GM23338 (cell line): ENCODE results near the gene TMEM132D. TPM values are rescaled to one million over a fixed set of nuclear protein-coding genes. Genes with fewer than 3 reads are reported as not detected.

Source experiments
- ATAC-seq: fragments of 200-7000 bp; cut with Tn5 transposase; 3 replicates; pipeline ENCODE4 v1.9.1; 2020
- DNase-seq: peaks from one replicate; pipeline ENCODE4 v3.0.0-alpha.2; 2015; ENCODE audit warnings: low spot score
- H2AFZ ChIP-seq: fragments of 200-600 bp; sonication (generic); 2 replicates; pipeline ENCODE4 v1.8.0; 2016; ENCODE audit warnings: antibody characterized with exemption, mild to moderate bottlenecking, moderate library complexity
- H3F3A ChIP-seq: fragments of 200-600 bp; sonication (generic); replicated peaks from 2 replicates; pipeline ENCODE4 v1.8.0; 2017; ENCODE audit warnings: antibody characterized with exemption, mixed run types, low read depth
- H3K27ac ChIP-seq: fragments of 200-600 bp; sonication (generic); 2 replicates; pipeline ENCODE4 v1.6.1; 2016; ENCODE audit warnings: low read depth
- H3K27me3 ChIP-seq: fragments of 200-600 bp; sonication (generic); 2 replicates; pipeline ENCODE4 v1.8.0; 2016; ENCODE audit warnings: mild to moderate bottlenecking, mixed run types, moderate library complexity; ENCODE audit not compliant: insufficient read depth
- H3K36me3 ChIP-seq: fragments of 200-600 bp; sonication (generic); 2 replicates; pipeline ENCODE4 v1.8.0; 2016; ENCODE audit warnings: mild to moderate bottlenecking; ENCODE audit not compliant: insufficient read depth
- H3K4me1 ChIP-seq: fragments of 200-600 bp; sonication (generic); 2 replicates; pipeline ENCODE4 v1.8.0; 2016; ENCODE audit warnings: mild to moderate bottlenecking, moderate library complexity; ENCODE audit not compliant: insufficient read depth
- H3K4me2 ChIP-seq: fragments of 200-600 bp; sonication (generic); 2 replicates; pipeline ENCODE4 v1.7.1; 2017; ENCODE audit warnings: mixed run types
- H3K4me3 ChIP-seq: fragments of 200-600 bp; sonication (generic); 2 replicates; pipeline ENCODE4 v1.6.1; 2016; ENCODE audit warnings: mixed run types
- H3K79me2 ChIP-seq: fragments of 200-600 bp; sonication (generic); replicated peaks from 2 replicates; pipeline ENCODE4 v1.8.0; 2017; ENCODE audit warnings: mild to moderate bottlenecking; ENCODE audit not compliant: insufficient read depth
- H3K9me2 ChIP-seq: fragments of 200-600 bp; sonication (generic); 2 replicates; pipeline ENCODE4 v1.8.0; 2017; ENCODE audit not compliant: insufficient read depth
- H4K20me1 ChIP-seq: fragments of 200-600 bp; sonication (generic); replicated peaks from 2 replicates; pipeline ENCODE4 v1.8.0; 2017; ENCODE audit warnings: mild to moderate bottlenecking; ENCODE audit not compliant: insufficient read depth
- H3K27ac Mint-ChIP-seq: 2 replicates; pipeline ENCODE4 v1.8.0; 2020; ENCODE audit warnings: inconsistent platforms, mild to moderate bottlenecking, moderate library complexity, mixed read lengths
- H3K27me3 Mint-ChIP-seq: 3 replicates; pipeline ENCODE4 v1.8.0; 2022; ENCODE audit warnings: low read depth, mild to moderate bottlenecking, moderate library complexity, mixed read lengths, inconsistent platforms; ENCODE audit not compliant: insufficient read depth, poor library complexity
- H3K36me3 Mint-ChIP-seq: 3 replicates; pipeline ENCODE4 v1.8.0; 2021; ENCODE audit warnings: low read depth, mild to moderate bottlenecking, inconsistent platforms, moderate library complexity, mixed read lengths
- H3K4me1 Mint-ChIP-seq: 3 replicates; pipeline ENCODE4 v1.8.0; 2020; ENCODE audit warnings: mild to moderate bottlenecking, inconsistent platforms, mixed read lengths
- H3K4me3 Mint-ChIP-seq: 3 replicates; pipeline ENCODE4 v1.8.0; 2021; ENCODE audit warnings: moderate library complexity, mild to moderate bottlenecking, inconsistent platforms, mixed read lengths
- H3K9me3 Mint-ChIP-seq: 3 replicates; pipeline ENCODE4 v1.8.0; 2020; ENCODE audit warnings: moderate library complexity, mild to moderate bottlenecking, inconsistent platforms, mixed read lengths
- CREB1 ChIP-seq: fragments of 250-450 bp; sonication (Bioruptor Pico); IDR thresholded peaks from 2 replicates; pipeline ENCODE4 v1.5.0; 2020; ENCODE audit warnings: low read depth, mild to moderate bottlenecking, moderate library complexity
- EZH2 ChIP-seq: fragments of 200-600 bp; sonication (generic); IDR thresholded peaks from one replicate; pipeline ENCODE4 v1.8.0; 2017; ENCODE audit warnings: antibody characterized with exemption, mild to moderate bottlenecking, low read depth; ENCODE audit not compliant: unreplicated experiment
- EZH2phosphoT487 ChIP-seq: fragments of 200-600 bp; sonication (generic); IDR thresholded peaks from one replicate; pipeline ENCODE4 v1.8.1; 2018; ENCODE audit warnings: antibody characterized with exemption; ENCODE audit not compliant: unreplicated experiment
- JUNB ChIP-seq: IDR thresholded peaks from one replicate; pipeline ENCODE4 v1.6.1; 2016; ENCODE audit warnings: antibody characterized with exemption; ENCODE audit not compliant: unreplicated experiment
- NANOG ChIP-seq: IDR thresholded peaks from 2 replicates; pipeline ENCODE4 v1.6.1; 2016; ENCODE audit warnings: antibody characterized with exemption, borderline replicate concordance
- POLR2AphosphoS5 ChIP-seq: IDR thresholded peaks from 2 replicates; pipeline ENCODE4 v1.6.1; 2016; ENCODE audit warnings: antibody characterized with exemption, low read depth
- STAT1 ChIP-seq: IDR thresholded peaks from one replicate; pipeline ENCODE4 v1.6.1; 2016; ENCODE audit warnings: antibody characterized with exemption; ENCODE audit not compliant: unreplicated experiment
- ZNF114 ChIP-seq: fragments of 250-450 bp; sonication (Bioruptor Pico); IDR thresholded peaks from 2 replicates; pipeline ENCODE4 v1.5.0; 2020; ENCODE audit warnings: mild to moderate bottlenecking, moderate library complexity
- ZNF331 ChIP-seq: fragments of 250-450 bp; sonication (Bioruptor Pico); IDR thresholded peaks from 2 replicates; pipeline ENCODE4 v1.5.0; 2020; ENCODE audit warnings: low read depth, mild to moderate bottlenecking, moderate library complexity
- polyA plus RNA-seq: library from polyadenylated mRNA; unstranded; fragments of >200 nt; fragmentation: Nextera tagmentation; extraction: Ambion mirVana; gene quantifications from 2 replicates; pipeline ENCODE4 v1.2.1, GENCODE V29; 2016
- total RNA-seq: library from RNA; depleted of rRNA; stranded (reverse); fragments of >200 nt; shearing (Covaris generic); gene quantifications from 2 replicates; pipeline ENCODE4 v1.2.3, GENCODE V29; 2014
- TF ChIP-seq, protein P1 (sequence below): IDR thresholded peaks from 2 replicates; pipeline ENCODE4 v1.6.1; 2016; ENCODE audit warnings: antibody characterized with exemption
- TF ChIP-seq, protein P2 (sequence below): fragments of 250-450 bp; sonication (Bioruptor Pico); IDR thresholded peaks from 2 replicates; pipeline ENCODE4 v1.5.0; 2020; ENCODE audit warnings: mild to moderate bottlenecking, moderate library complexity

Gene TMEM132D
- total and polyA plus RNA-seq, 2 experiments from 2014 or later: 0.44 to 5.3 TPM

DNA sequence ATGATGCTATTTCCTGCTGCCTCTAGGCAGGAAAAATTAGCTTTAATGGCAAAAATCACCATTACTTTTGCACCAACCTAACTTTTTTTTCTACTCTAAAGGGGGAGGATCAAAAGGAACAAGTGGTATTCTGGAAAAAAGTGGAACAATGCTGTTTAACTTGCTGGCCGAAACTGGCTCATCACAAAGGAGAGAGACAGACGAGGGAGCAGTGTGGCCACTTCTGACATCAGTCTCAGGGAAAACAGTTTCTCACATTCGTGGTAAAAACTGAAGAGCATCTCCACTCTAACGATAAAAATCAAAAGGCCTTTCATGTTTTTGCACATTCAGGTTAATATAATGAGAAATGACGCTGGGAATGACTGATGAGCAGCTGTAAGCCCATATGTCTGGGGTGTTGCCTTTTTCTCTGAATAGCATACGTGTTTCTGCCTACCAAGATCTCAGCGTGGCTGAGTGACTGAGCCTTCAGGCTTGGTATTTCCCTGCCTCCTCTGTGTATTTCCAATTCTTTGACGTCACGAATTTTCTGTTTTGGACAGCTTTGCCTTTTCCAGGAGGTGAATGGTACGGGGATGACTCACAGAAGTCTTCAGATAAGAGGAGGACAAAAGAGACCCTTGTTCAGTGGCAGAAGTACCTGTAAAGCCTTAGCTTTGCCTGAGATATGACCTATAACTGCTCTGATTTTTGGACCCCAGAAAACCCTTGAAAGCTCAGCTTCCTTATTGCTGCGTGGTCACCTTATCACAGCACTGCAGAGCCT lies 691.8 kb downstream of the TMEM132D start:
- no peaks in the 10 kb centered on the region for H3F3A ChIP-seq
- Mint-ChIP-seq H3K9me3 (peaks cover 99% of the 10 kb centered on the region), H3K27ac (no peak overlapping the region), H3K4me1 (no peaks in the 10 kb centered on the region), H3K4me3 (no peak overlapping the region), H3K36me3 (peaks cover 64% of the 10 kb centered on the region), H3K27me3 (peaks cover 5% of the 10 kb centered on the region)
- H3K36me3 ChIP-seq: no peaks in the 10 kb centered on the region; the same call in 1 of the 2 replicates
- no peaks in the 10 kb centered on the region for H3K79me2 ChIP-seq
- no peak for TF ChIP-seq EZH2phosphoT487
- no peak for TF ChIP-seq POLR2AphosphoS5
- no peak for TF ChIP-seq EZH2
- no peak for TF ChIP-seq STAT1
- TF ChIP-seq, protein P1, sequence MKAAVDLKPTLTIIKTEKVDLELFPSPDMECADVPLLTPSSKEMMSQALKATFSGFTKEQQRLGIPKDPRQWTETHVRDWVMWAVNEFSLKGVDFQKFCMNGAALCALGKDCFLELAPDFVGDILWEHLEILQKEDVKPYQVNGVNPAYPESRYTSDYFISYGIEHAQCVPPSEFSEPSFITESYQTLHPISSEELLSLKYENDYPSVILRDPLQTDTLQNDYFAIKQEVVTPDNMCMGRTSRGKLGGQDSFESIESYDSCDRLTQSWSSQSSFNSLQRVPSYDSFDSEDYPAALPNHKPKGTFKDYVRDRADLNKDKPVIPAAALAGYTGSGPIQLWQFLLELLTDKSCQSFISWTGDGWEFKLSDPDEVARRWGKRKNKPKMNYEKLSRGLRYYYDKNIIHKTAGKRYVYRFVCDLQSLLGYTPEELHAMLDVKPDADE: no peak
- TF ChIP-seq ZNF114 (CRISPR knock-in tag): no peak
- TF ChIP-seq JUNB: no peak
- no peak for TF ChIP-seq CREB1
- no peak overlapping the region for H3K27ac ChIP-seq
- no peaks in the 10 kb centered on the region for H4K20me1 ChIP-seq
- H2AFZ ChIP-seq: no peak overlapping the region
- H3K9me2 ChIP-seq: no peaks in the 10 kb centered on the region
- H3K4me3 ChIP-seq: no peak overlapping the region
- H3K27me3 ChIP-seq: no peaks in the 10 kb centered on the region
- DNase-seq: no peak
- H3K4me2 ChIP-seq: no peak overlapping the region
- no peaks in the 10 kb centered on the region for H3K4me1 ChIP-seq
- ATAC-seq: no peak

DNA sequence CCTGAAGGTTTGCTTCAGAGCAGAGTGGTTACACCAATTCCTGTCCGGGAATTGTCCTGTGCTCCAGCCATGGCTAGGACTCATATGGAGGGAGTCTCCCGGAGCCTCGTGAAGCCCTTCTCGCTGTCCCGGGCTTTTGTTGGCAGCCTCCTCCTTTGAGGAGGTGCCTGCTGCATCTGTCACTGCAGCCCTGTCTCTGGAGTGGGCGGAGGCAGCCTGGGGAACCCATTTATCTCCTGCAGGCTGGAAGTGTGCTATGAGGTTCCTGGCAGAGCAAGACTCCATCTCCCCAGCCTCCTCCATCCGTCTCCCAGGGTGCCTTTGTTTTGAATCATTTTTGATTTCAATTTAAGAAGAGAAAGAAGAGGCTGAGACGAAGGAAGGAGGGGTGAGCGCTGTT lies 695.3 kb downstream of the TMEM132D start:
- Histone ChIP-seq H4K20me1 (no peaks in the 10 kb centered on the region), H3K36me3 (no peaks in the 10 kb centered on the region; the same call in 1 of the 2 replicates), H3K4me1 (no peaks in the 10 kb centered on the region), H3K9me2 (no peaks in the 10 kb centered on the region), H3K4me2 (no peak overlapping the region), H3K27me3 (no peaks in the 10 kb centered on the region), H3K79me2 (no peaks in the 10 kb centered on the region), H3K4me3 (no peak overlapping the region), H2AFZ (no peak overlapping the region), H3F3A (no peaks in the 10 kb centered on the region), H3K27ac (no peak overlapping the region)
- Mint-ChIP-seq H3K4me3 (no peak overlapping the region), H3K36me3 (peaks cover 75% of the 10 kb centered on the region), H3K27ac (no peak overlapping the region), H3K9me3 (peaks cover 99% of the 10 kb centered on the region), H3K27me3 (peaks cover 8% of the 10 kb centered on the region), H3K4me1 (no peaks in the 10 kb centered on the region)
- no peak for DNase-seq
- no peak for ATAC-seq
- TF ChIP-seq CREB1 (no peak), ZNF331 (CRISPR knock-in tag) (no peak), POLR2AphosphoS5 (no peak), EZH2 (no peak), NANOG (no peak), STAT1 (no peak)
- TF ChIP-seq, protein P2, sequence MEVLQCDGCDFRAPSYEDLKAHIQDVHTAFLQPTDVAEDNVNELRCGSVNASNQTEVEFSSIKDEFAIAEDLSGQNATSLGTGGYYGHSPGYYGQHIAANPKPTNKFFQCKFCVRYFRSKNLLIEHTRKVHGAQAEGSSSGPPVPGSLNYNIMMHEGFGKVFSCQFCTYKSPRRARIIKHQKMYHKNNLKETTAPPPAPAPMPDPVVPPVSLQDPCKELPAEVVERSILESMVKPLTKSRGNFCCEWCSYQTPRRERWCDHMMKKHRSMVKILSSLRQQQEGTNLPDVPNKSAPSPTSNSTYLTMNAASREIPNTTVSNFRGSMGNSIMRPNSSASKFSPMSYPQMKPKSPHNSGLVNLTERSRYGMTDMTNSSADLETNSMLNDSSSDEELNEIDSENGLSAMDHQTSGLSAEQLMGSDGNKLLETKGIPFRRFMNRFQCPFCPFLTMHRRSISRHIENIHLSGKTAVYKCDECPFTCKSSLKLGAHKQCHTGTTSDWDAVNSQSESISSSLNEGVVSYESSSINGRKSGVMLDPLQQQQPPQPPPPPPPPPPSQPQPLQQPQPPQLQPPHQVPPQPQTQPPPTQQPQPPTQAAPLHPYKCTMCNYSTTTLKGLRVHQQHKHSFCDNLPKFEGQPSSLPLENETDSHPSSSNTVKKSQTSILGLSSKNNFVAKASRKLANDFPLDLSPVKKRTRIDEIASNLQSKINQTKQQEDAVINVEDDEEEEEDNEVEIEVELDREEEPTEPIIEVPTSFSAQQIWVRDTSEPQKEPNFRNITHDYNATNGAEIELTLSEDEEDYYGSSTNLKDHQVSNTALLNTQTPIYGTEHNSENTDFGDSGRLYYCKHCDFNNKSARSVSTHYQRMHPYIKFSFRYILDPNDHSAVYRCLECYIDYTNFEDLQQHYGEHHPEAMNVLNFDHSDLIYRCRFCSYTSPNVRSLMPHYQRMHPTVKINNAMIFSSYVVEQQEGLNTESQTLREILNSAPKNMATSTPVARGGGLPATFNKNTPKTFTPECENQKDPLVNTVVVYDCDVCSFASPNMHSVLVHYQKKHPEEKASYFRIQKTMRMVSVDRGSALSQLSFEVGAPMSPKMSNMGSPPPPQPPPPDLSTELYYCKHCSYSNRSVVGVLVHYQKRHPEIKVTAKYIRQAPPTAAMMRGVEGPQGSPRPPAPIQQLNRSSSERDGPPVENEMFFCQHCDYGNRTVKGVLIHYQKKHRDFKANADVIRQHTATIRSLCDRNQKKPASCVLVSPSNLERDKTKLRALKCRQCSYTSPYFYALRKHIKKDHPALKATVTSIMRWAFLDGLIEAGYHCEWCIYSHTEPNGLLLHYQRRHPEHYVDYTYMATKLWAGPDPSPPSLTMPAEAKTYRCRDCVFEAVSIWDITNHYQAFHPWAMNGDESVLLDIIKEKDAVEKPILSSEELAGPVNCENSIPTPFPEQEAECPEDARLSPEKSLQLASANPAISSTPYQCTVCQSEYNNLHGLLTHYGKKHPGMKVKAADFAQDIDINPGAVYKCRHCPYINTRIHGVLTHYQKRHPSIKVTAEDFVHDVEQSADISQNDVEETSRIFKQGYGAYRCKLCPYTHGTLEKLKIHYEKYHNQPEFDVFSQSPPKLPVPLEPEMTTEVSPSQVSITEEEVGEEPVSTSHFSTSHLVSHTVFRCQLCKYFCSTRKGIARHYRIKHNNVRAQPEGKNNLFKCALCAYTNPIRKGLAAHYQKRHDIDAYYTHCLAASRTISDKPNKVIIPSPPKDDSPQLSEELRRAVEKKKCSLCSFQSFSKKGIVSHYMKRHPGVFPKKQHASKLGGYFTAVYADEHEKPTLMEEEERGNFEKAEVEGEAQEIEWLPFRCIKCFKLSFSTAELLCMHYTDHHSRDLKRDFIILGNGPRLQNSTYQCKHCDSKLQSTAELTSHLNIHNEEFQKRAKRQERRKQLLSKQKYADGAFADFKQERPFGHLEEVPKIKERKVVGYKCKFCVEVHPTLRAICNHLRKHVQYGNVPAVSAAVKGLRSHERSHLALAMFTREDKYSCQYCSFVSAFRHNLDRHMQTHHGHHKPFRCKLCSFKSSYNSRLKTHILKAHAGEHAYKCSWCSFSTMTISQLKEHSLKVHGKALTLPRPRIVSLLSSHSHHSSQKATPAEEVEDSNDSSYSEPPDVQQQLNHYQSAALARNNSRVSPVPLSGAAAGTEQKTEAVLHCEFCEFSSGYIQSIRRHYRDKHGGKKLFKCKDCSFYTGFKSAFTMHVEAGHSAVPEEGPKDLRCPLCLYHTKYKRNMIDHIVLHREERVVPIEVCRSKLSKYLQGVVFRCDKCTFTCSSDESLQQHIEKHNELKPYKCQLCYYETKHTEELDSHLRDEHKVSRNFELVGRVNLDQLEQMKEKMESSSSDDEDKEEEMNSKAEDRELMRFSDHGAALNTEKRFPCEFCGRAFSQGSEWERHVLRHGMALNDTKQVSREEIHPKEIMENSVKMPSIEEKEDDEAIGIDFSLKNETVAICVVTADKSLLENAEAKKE: no peak
- TF ChIP-seq, protein P1: no peak
